Measurements from ENCODE around the gene ADAP1. TPM values are rescaled to one million over a fixed set of nuclear protein-coding genes. Genes with fewer than 3 reads are reported as not detected.
A peak's percentile ranks its signal among the peaks of the same experiment; 100 is the strongest.
"Not testable (repeated sequence)": the region's sequence is repeated elsewhere in the genome, so short reads cannot be mapped to it uniquely, and the experiment has no call there.

Gene ADAP1
- polyA plus RNA-seq, 6 donors from 2014 or later, result 3.3 to 7.0 (median 4.3) TPM

- Mint-ChIP-seq H3K27ac (no peak overlapping the region), H3K27me3 (no peaks in the 10 kb centered on the region), H3K9me3 (no peaks in the 10 kb centered on the region), H3K4me3 (no peak overlapping the region), H3K4me1 (peaks cover 11 to 23% (median 11%) of the 10 kb centered on the region in 3 donors), H3K36me3 (no peaks in the 10 kb centered on the region)
- DNase-seq (no peak), ATAC-seq (ENCODE audit: low read depth in 2 of 2) (no peak)
Observed at GRCh38 chr7:911791-912480, 42.5 kb downstream of the ADAP1 start.

GRCh38 chr7:910931-911431, 43.5 kb downstream of the ADAP1 start:
- Mint-ChIP-seq H3K36me3 (no peaks in the 10 kb centered on the region), H3K4me3 (peak overlapping the region in 3 of 8 donors; percentile 81 to 92 (median 87)), H3K27me3 (no peaks in the 10 kb centered on the region), H3K27ac (no peak overlapping the region), H3K9me3 (no peaks in the 10 kb centered on the region), H3K4me1 (peaks cover 8 to 22% (median 11%) of the 10 kb centered on the region in 3 donors)
- DNase-seq (no peak), ATAC-seq (ENCODE audit: low read depth in 2 of 2) (no peak)

GRCh38 chr7:910441-910861, 44.0 kb downstream of the ADAP1 start:
- DNase-seq (no peak), ATAC-seq (ENCODE audit: low read depth in 2 of 2) (peak; percentile 8 to 15)
- no peaks in the 10 kb centered on the region for H3K27me3 Mint-ChIP-seq
- no peaks in the 10 kb centered on the region for H3K36me3 Mint-ChIP-seq
- H3K4me1 Mint-ChIP-seq, result peaks cover 8 to 17% (median 11%) of the 10 kb centered on the region in 3 donors
- H3K9me3 Mint-ChIP-seq, result no peaks in the 10 kb centered on the region
- H3K4me3 Mint-ChIP-seq, result peak overlapping the region; percentile 71 to 92 (median 88)
- peak overlapping the region in 5 of 6 donors; percentile 47 to 91 (median 89) for H3K27ac Mint-ChIP-seq

- H3K9me3 Mint-ChIP-seq, result no peaks in the 10 kb centered on the region
- H3K36me3 Mint-ChIP-seq, result no peaks in the 10 kb centered on the region
- peaks cover 8 to 16% (median 11%) of the 10 kb centered on the region in 3 donors for H3K4me1 Mint-ChIP-seq
- DNase-seq (peak; percentile 77), ATAC-seq (ENCODE audit: low read depth in 2 of 2) (peak; percentile 66 to 72)
- H3K27ac Mint-ChIP-seq, result peak overlapping the region; percentile 47 to 91 (median 82)
- H3K27me3 Mint-ChIP-seq, result no peaks in the 10 kb centered on the region
- H3K4me3 Mint-ChIP-seq, result peak overlapping the region; percentile 71 to 92 (median 88)
Observed at GRCh38 chr7:909358-910329, 44.8 kb downstream of the ADAP1 start.

GRCh38 chr7:908591-909357, 45.7 kb downstream of the ADAP1 start:
- not testable (repeated sequence) for H3K9me3 Mint-ChIP-seq, H3K27me3 Mint-ChIP-seq, H3K27ac Mint-ChIP-seq, H3K36me3 Mint-ChIP-seq
- H3K4me1 Mint-ChIP-seq, result peaks cover 8 to 16% (median 11%) of the 10 kb centered on the region in 3 donors
- DNase-seq (peak; percentile 67), ATAC-seq (ENCODE audit: low read depth in 2 of 2) (peak; percentile 24 to 55)
- H3K4me3 Mint-ChIP-seq, result peak overlapping the region in 7 of 8 donors; percentile 33 to 78 (median 53)

- Mint-ChIP-seq H3K4me1 (peaks cover 8 to 16% (median 11%) of the 10 kb centered on the region in 3 donors), H3K9me3 (no peaks in the 10 kb centered on the region), H3K27me3 (peaks cover 0 to 6% (median 0%) of the 10 kb centered on the region in 3 donors), H3K27ac (no peak overlapping the region), H3K36me3 (no peaks in the 10 kb centered on the region), H3K4me3 (peak overlapping the region; percentile 25 to 66 (median 53))
- DNase-seq, result no peak
- peak; percentile 5 to 11 for ATAC-seq (ENCODE audit: low read depth in 2 of 2)
Observed at GRCh38 chr7:908159-908581, 46.3 kb downstream of the ADAP1 start.

- peaks cover 5 to 12% (median 6%) of the 10 kb centered on the region in 3 donors for H3K27me3 Mint-ChIP-seq
- peak overlapping the region in 3 of 6 donors; percentile 56 to 88 (median 63) for H3K27ac Mint-ChIP-seq
- DNase-seq, result no peak
Observed at GRCh38 chr7:907158-907980, 47.1 kb downstream of the ADAP1 start.

GRCh38 chr7:906776-907157, 47.7 kb downstream of the ADAP1 start:
- Mint-ChIP-seq H3K4me3 (peak overlapping the region in 1 of 8 donors; percentile 16), H3K27me3 (peaks cover 6 to 13% (median 6%) of the 10 kb centered on the region in 3 donors), H3K27ac (peak overlapping the region in 2 of 6 donors; percentile 56 to 63), H3K9me3 (no peaks in the 10 kb centered on the region), H3K36me3 (no peaks in the 10 kb centered on the region), H3K4me1 (peaks cover 8 to 16% (median 8%) of the 10 kb centered on the region in 3 donors)
- DNase-seq, result no peak
- peak in 1 of 2 donors; percentile 3 for ATAC-seq (ENCODE audit: low read depth in 2 of 2)

More at GRCh38 chr7:907158-907980, 47.1 kb downstream of the ADAP1 start:
- Mint-ChIP-seq H3K4me3 (peak overlapping the region in 1 of 8 donors; percentile 16), H3K9me3 (no peaks in the 10 kb centered on the region), H3K4me1 (peaks cover 8 to 16% (median 8%) of the 10 kb centered on the region in 3 donors), H3K36me3 (no peaks in the 10 kb centered on the region)
- ATAC-seq (ENCODE audit: low read depth in 2 of 2), result peak; percentile 15 to 32

GRCh38 chr7:904847-905246, 49.6 kb downstream of the ADAP1 start:
- ATAC-seq (ENCODE audit: low read depth in 2 of 2) (no peak), DNase-seq (no peak)
- no peak overlapping the region for H3K4me3 Mint-ChIP-seq
- no peak overlapping the region for H3K27ac Mint-ChIP-seq
- peaks cover 1 to 3% (median 2%) of the 10 kb centered on the region in 3 donors for H3K4me1 Mint-ChIP-seq
- H3K27me3 Mint-ChIP-seq, result peaks cover 6 to 13% (median 6%) of the 10 kb centered on the region in 3 donors
- no peaks in the 10 kb centered on the region for H3K9me3 Mint-ChIP-seq
- no peaks in the 10 kb centered on the region for H3K36me3 Mint-ChIP-seq

- ATAC-seq (ENCODE audit: low read depth in 2 of 2), result no peak
- peaks cover 6 to 13% (median 6%) of the 10 kb centered on the region in 3 donors for H3K27me3 Mint-ChIP-seq
- no peak for DNase-seq
- peaks cover 0 to 4% (median 0%) of the 10 kb centered on the region in 3 donors for H3K4me1 Mint-ChIP-seq
- no peaks in the 10 kb centered on the region for H3K9me3 Mint-ChIP-seq
- no peak overlapping the region for H3K4me3 Mint-ChIP-seq
- no peak overlapping the region for H3K27ac Mint-ChIP-seq
- no peaks in the 10 kb centered on the region for H3K36me3 Mint-ChIP-seq
Observed at GRCh38 chr7:903921-904755, 50.3 kb downstream of the ADAP1 start.

GRCh38 chr7:902996-903395, 51.5 kb downstream of the ADAP1 start:
- Mint-ChIP-seq H3K27me3 (peaks cover 6 to 13% (median 6%) of the 10 kb centered on the region in 3 donors), H3K9me3 (no peaks in the 10 kb centered on the region), H3K4me3 (peak overlapping the region in 2 of 8 donors; percentile 12 to 40), H3K4me1 (peaks cover 0 to 4% (median 0%) of the 10 kb centered on the region in 3 donors), H3K27ac (no peak overlapping the region), H3K36me3 (no peaks in the 10 kb centered on the region)
- DNase-seq (no peak), ATAC-seq (ENCODE audit: low read depth in 2 of 2) (no peak)

All from naive B cell (primary cell).